Suprapubic skin (tissue), 4 donors: ENCODE measurements around the gene RCOR1.

ENCODE experiments used
- CTCF ChIP-seq, 2 donors: fragments of 200-600 bp in 1 of 2; fragments of 450-650 bp in 1 of 2; sonication (generic) in 1 of 2; IDR thresholded peaks; one replicate each; pipeline ENCODE4 v1.5.1; 2016 to 2019; ENCODE audit warnings: antibody characterized with exemption in 2 of 2, mild to moderate bottlenecking in 1 of 2, moderate library complexity in 1 of 2
- POLR2A ChIP-seq, 2 donors: fragments of 450-650 bp; IDR thresholded peaks; one replicate each; pipeline ENCODE4 v1.6.1; 2017; ENCODE audit warnings: antibody characterized with exemption in 2 of 2, mild to moderate bottlenecking in 2 of 2, moderate library complexity in 2 of 2
- POLR2AphosphoS5 ChIP-seq, 3 donors: sonication (generic); formaldehyde crosslinking; IDR thresholded peaks; one replicate each; pipeline ENCODE4 v1.6.1; 2017; ENCODE audit warnings: antibody characterized with exemption in 3 of 3

- no peak for TF ChIP-seq CTCF (IDR thresholded peaks at IDR 0.05)
- no peak for TF ChIP-seq POLR2A (IDR thresholded peaks at IDR 0.05)
- no peak for TF ChIP-seq POLR2AphosphoS5 (IDR thresholded peaks at IDR 0.05)
Measured at GRCh38 chr14:102690509-102691286, 98.2 kb downstream of the RCOR1 start.
